HUES64 (cell line): ENCODE results near the gene IDH1.
"Not testable (repeated sequence)": the region's sequence is repeated elsewhere in the genome, so short reads cannot be mapped to it uniquely, and the experiment has no call there.

ENCODE experiments used
- H3K27ac ChIP-seq: 2 replicates; pipeline ENCODE4 v1.7.0; 2013; ENCODE audit warnings: low read depth, low read length, inconsistent platforms
- H3K27me3 ChIP-seq: 2 replicates; pipeline ENCODE4 v1.6.1; 2013; ENCODE audit warnings: mild to moderate bottlenecking, low read length; ENCODE audit not compliant: insufficient read depth
- H3K36me3 ChIP-seq: 2 replicates; pipeline ENCODE4 v1.6.1; 2013; ENCODE audit warnings: mild to moderate bottlenecking, low read length; ENCODE audit not compliant: insufficient read depth
- H3K4me1 ChIP-seq: 2 replicates; pipeline ENCODE4 v1.6.1; 2013; ENCODE audit warnings: mild to moderate bottlenecking, low read length, moderate library complexity; ENCODE audit not compliant: insufficient read depth
- H3K4me3 ChIP-seq: 2 replicates; pipeline ENCODE4 v1.5.1; 2013; ENCODE audit warnings: mild to moderate bottlenecking, low read length, moderate library complexity
- H3K9ac ChIP-seq: 2 replicates; pipeline ENCODE4 v1.6.1; 2013; ENCODE audit warnings: mild to moderate bottlenecking, low read depth, low read length
- H3K9me3 ChIP-seq: 2 replicates; pipeline ENCODE4 v1.6.1; 2013; ENCODE audit warnings: low read depth, low read length; ENCODE audit not compliant: insufficient read depth
- WGBS: fragments of 150-250, 120-280 bp; methylation state at CpG from one replicate; pipeline ENCODE4 v1.1.7; 2013; ENCODE audit warnings: missing lambda C conversion rate; 5-methylcytosine and 5-hydroxymethylcytosine counted together

Gene IDH1

DNA sequence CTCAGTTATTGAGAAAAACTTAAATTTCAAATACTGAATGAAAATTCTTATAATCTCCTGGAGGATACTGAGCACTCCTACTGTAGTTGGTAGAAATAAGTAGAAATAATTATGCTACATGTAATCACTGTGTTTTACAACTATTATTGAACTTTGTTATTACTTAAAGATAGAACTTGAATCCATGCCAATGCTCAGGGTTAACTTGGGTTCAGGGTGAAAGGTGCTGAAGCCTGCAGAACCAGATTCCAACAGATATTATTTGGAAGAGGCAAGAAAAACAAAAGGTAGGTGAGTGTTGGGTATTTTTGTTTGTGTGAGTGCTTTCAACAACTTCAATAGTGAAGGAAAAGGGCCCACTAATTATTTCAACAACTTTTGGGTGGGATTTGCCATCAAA, 10.4 kb downstream of the IDH1 start:
- no peaks in the 10 kb centered on the region for H3K4me1 ChIP-seq
- H3K27me3 ChIP-seq = no peaks in the 10 kb centered on the region
- H3K9ac ChIP-seq = no peak overlapping the region
- H3K27ac ChIP-seq = no peak overlapping the region
- H3K4me3 ChIP-seq = no peak overlapping the region
- H3K36me3 ChIP-seq = peaks cover 97% of the 10 kb centered on the region
- no peaks in the 10 kb centered on the region for H3K9me3 ChIP-seq

DNA sequence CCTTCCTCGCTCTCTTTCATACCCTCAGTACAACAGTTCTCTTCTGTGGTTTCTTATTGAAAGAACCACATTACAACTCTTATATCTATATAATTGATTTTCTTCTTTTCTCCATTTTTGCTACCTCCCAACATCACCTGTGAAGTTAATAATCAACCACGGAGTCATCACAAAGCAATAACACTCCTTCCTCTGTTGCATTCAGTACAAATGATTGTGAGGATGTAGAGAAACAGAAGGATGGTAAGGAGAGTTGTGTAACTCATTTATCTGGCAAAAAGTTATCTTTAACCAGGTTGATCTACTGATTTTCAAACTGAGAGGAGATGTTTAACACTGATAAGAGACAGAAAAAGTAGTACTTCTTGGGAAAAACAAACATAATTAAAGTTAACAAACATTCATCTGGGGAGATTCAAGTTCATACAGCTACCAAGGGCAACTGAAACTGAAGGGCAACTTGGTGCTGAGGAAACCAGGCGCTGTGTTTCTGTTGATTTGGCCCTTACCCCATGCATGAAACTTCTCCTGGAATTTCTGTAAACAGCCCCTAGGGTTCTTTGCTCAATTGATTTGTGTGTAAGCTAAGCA, 14.2 kb downstream of the IDH1 start:
- no peaks in the 10 kb centered on the region for H3K4me1 ChIP-seq

DNA sequence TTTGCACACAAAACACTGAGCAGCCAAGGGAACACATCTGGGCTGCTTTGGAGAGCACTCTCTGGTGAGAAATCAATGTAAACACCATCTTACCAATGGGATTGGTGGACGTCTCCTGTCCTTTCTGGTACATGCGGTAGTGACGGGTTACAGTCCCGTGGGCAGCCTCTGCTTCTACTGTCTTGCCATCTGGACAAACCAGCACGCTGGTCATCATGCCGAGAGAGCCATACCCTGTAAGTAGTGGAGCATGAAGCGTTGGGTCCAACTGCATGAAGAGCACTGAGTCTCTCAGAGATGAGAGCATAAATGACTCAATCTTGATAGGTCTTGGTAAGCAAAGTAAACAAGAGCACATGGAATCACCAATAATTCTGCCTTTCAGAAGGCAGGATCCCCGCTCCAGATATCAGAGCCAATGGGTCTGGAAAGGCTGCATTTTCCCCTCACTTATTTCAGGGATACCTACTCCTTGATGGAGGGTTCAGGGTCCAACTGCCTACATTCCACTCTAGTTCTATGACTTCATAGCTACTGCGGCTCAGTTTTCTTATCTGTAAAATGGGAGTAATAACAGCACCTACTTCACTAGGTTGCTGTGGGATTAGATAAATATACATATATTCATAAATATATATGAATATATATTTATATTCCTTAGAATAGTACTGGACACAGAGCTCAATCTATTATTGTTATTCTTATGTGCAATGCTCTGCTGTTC, 14.9 kb downstream of the IDH1 start:
- Histone ChIP-seq H3K4me3 (no peak overlapping the region), H3K36me3 (peaks cover 89% of the 10 kb centered on the region), H3K9ac (no peak overlapping the region), H3K27me3 (no peaks in the 10 kb centered on the region), H3K4me1 (no peaks in the 10 kb centered on the region), H3K27ac (no peak overlapping the region), H3K9me3 (no peaks in the 10 kb centered on the region)
- WGBS = 95% methylated on average over 8 of the region's 9 CpGs

More for the DNA sequence above, 14.2 kb downstream of the IDH1 start:
- Histone ChIP-seq H3K9ac (no peak overlapping the region), H3K27ac (no peak overlapping the region), H3K27me3 (no peaks in the 10 kb centered on the region), H3K36me3 (peaks cover 96% of the 10 kb centered on the region), H3K9me3 (no peaks in the 10 kb centered on the region), H3K4me3 (no peak overlapping the region)
- WGBS = 93% methylated on average over 2 of the region's 3 CpGs

DNA sequence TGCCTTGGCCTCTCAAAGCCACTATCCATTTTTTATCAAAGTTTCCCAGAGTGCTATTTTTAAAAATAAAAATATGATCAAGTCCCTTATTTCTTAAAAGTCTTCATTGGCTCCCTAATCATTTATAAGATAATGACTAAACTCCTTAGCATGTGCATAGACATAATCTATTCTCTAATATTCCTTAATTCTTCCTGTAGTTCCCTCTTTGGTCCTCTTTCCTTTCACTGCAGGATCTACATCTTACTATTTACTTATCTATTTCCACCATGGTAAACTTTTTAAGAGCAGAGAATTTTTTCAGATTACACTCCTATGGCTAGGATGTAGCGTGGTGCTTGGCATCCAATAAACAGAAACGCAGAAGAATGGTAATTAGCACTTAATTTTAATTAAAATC, 19.0 kb downstream of the IDH1 start:
- Histone ChIP-seq H3K27me3 (no peaks in the 10 kb centered on the region), H3K36me3 (peaks cover 50% of the 10 kb centered on the region), H3K9ac (no peak overlapping the region), H3K4me3 (no peak overlapping the region), H3K4me1 (no peaks in the 10 kb centered on the region), H3K9me3 (peaks cover 10% of the 10 kb centered on the region; the same call in 1 of the 2 replicates), H3K27ac (no peak overlapping the region)
- WGBS = no CpG with 5 or more reads among the region's 2 CpGs

DNA sequence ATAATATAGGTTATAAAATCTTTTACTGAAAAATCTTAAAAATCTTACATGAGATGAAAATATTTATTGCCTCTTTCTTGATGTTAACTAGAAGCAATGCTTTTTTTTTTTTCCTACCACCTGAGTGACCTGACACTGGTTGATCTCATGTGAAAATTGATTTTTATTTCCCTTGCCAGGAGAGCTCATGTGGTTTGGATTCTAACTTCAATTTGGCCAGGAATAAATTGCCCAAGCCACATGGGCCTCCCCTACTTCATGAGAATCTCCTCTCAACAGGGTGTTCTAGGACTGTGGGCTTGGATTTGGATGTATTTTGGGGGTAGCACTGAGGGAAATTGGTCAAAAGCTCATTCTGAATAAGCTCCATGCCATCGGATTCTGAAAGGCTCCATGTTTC, 20.1 kb downstream of the IDH1 start:
- H3K4me1 ChIP-seq = no peaks in the 10 kb centered on the region
- 93% methylated on average over 1 of the region's 1 CpG for WGBS
- H3K27me3 ChIP-seq = no peaks in the 10 kb centered on the region

DNA sequence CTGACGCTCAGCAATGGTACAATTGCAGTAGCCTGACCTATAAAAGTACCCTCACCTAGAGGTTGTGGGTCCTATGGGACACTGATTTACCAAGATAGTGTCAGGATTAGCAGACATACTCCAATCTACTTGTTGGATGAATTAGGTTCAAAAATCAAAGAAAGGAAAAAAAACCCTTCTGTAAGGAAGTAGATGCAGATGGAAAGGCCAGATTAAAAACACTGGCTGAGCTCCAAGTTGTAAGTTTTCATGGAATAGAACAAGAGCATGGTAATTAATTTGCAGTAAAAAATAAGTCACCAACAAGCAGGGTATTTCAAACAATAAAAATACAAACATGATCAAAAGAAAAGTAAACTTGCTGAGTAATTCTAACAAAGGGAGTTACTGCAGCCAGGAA, 26.4 kb downstream of the IDH1 start:
- Histone ChIP-seq H3K4me3 (no peak overlapping the region), H3K27me3 (no peaks in the 10 kb centered on the region), H3K9me3 (peaks cover 10% of the 10 kb centered on the region; the same call in 1 of the 2 replicates), H3K36me3 (no peaks in the 10 kb centered on the region), H3K4me1 (no peaks in the 10 kb centered on the region), H3K27ac (no peak overlapping the region), H3K9ac (no peak overlapping the region)
- 91% methylated on average over 1 of the region's 1 CpG for WGBS

More for the DNA sequence above, 20.1 kb downstream of the IDH1 start:
- Histone ChIP-seq H3K36me3 (peaks cover 39% of the 10 kb centered on the region), H3K9ac (no peak overlapping the region), H3K4me3 (no peak overlapping the region), H3K9me3 (peaks cover 10% of the 10 kb centered on the region; the same call in 1 of the 2 replicates), H3K27ac (no peak overlapping the region)

DNA sequence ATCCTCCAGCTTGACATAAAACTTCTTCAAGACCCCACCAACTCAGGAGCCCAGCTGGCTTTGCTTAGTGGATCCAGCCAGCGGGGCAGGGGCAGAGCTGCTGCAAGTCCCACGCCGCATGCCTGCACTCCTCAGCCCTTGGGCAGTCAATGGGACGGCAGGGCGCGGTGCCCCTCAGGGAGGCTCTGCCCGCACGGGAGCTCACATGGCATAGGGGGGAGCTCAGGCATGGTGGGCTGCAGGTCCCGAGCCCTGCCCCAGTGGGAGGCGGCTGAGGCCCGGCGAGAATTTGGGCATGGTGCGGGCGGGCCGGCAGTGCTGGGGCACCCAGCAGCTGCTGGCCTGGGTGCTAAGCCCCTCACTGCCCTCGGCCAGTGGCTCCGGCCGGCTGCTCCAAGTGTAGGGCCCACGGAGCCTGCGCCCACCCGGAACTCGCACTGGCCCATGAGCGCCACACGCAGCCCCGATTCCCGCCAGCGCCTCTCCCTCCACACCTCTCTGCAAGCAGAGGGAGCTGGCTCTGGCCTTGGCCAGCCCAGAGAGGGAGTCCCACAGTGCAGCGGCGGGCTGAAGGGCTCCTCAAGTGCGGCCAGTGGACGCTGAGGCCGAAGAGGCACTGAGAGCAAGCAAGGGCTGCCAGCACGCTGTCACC, 27.2 kb downstream of the IDH1 start:
- H3K4me3 ChIP-seq = no peak overlapping the region
- H3K36me3 ChIP-seq = no peaks in the 10 kb centered on the region
- H3K27me3 ChIP-seq = no peaks in the 10 kb centered on the region
- no peak overlapping the region for H3K27ac ChIP-seq
- no peaks in the 10 kb centered on the region for H3K4me1 ChIP-seq
- no peak overlapping the region for H3K9ac ChIP-seq
- H3K9me3 ChIP-seq = peaks cover 10% of the 10 kb centered on the region; the same call in 1 of the 2 replicates
- 95% methylated on average over 33 of the region's 33 CpGs for WGBS

DNA sequence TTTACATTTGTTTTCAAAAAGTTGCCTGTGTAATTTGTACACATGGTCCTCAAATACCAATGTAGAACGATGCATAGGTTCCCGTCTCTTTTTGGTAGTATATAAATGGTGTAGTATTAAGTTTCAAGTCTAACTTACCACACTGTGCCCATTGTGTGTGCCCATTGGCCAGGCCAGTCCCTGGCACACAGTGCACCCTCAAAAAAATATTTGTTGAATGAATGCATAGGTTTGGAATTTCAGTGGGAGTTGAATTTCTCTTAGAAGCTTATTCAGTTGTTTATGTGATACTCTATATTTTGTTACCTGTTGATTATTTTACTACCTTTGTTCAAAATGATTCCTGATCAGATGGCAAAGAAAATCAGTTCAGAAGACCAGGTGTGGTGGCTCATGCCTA, 30.1 kb downstream of the IDH1 start:
- Histone ChIP-seq H3K27me3 (no peaks in the 10 kb centered on the region), H3K9me3 (peaks cover 10% of the 10 kb centered on the region), H3K4me3 (no peak overlapping the region), H3K36me3 (no peaks in the 10 kb centered on the region), H3K27ac (no peak overlapping the region), H3K4me1 (no peaks in the 10 kb centered on the region), H3K9ac (no peak overlapping the region)
- 100% methylated on average over 2 of the region's 2 CpGs for WGBS

DNA sequence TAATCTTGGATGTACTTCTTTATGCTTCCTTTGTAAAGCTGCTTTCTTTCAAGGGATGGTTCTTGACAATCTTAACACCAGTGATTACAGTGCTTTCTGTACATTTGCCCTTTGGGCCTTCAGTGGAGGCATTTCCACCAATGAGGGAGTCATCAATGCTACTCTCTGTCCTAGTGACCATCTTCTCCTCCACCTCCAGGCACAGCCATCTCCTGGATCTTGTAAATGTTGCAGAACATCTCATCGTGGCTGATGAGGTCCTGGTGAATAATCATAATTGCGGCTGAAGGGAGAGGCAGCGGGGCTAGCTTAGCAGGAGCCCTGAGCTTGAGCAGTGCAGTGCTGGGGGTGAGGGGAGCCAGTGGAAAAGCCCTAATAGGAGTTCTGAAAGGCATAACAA, 32.5 kb downstream of the IDH1 start:
- Histone ChIP-seq H3K4me1 (no peaks in the 10 kb centered on the region), H3K9ac (no peak overlapping the region), H3K9me3 (peaks cover 10% of the 10 kb centered on the region), H3K4me3 (no peak overlapping the region), H3K27me3 (no peaks in the 10 kb centered on the region), H3K27ac (no peak overlapping the region), H3K36me3 (no peaks in the 10 kb centered on the region)
- 97% methylated on average over 3 of the region's 3 CpGs for WGBS

DNA sequence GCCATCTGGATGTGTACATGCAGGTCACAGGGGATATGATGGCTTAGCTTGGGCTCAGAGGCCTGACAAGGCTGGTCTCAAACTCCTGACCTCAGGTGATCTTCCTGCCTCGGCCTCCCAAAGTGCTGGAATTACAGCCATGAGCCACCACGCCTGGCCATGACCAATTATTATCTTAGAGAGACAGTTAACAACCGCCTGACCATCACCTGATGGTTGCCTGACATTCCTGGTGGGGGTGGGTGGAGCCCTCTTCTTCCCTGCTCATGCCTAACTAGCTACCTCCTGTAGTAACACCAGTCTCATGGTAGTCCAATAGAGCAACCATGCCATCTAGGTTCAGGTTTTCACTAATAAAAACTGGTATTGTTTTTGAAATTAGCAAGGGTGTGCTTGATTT, 33.0 kb downstream of the IDH1 start:
- not testable (repeated sequence) for H3K36me3 ChIP-seq, H3K27me3 ChIP-seq, H3K4me1 ChIP-seq, H3K27ac ChIP-seq, H3K4me3 ChIP-seq, H3K9ac ChIP-seq
- 84% methylated on average over 3 of the region's 3 CpGs for WGBS
- peaks cover 10% of the 10 kb centered on the region for H3K9me3 ChIP-seq

DNA sequence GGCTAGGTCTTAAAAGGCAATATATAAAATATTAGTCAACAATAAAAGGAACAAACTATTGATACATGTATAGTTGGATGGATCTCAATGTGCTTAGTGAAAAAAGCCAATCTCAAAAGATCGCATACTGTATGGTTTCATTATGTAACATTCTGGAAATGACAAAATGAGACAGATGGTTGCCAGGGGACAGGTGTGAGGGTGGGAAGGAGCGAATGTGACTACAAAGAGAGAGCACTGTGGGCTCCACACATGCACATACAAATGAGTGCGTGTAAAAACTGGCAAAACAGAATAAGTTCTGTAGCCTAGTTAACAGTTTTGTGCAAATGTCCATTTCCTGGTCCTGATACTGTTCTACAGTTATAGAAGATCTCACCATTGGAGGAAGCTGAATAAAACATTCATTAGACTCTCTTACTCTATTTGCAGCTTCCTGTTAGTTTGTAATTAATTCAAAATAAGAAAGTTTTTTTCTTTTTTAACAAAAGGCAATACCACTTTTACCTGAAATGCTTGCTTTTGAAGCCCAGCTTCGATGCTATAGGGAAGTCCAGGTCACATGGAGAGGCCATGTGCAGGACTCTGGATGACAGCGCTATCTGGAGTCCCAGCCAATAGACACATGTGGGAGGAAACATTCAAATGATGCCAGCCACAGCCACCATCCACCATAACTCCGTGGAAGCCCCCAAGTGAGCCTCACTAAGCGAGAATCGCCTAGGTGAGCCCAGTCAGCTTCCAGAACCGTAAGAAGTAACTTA, 44.0 kb downstream of the IDH1 start:
- H3K27me3 ChIP-seq = no peaks in the 10 kb centered on the region
- no peak overlapping the region for H3K4me3 ChIP-seq
- H3K9me3 ChIP-seq = no peaks in the 10 kb centered on the region
- H3K4me1 ChIP-seq = peaks cover 9% of the 10 kb centered on the region
- no peak overlapping the region for H3K27ac ChIP-seq
- H3K9ac ChIP-seq = no peak overlapping the region
- H3K36me3 ChIP-seq = no peaks in the 10 kb centered on the region
- 96% methylated on average over 9 of the region's 9 CpGs for WGBS
